ENCODE measurements around the gene PANX3. TPM values are rescaled to one million over a fixed set of nuclear protein-coding genes. Genes with fewer than 3 reads are reported as not detected.
"Not testable (repeated sequence)": the region's sequence is repeated elsewhere in the genome, so short reads cannot be mapped to it uniquely, and the experiment has no call there.

PANX3 gene
- total and polyA plus RNA-seq, 8 donors = not detected

DNA sequence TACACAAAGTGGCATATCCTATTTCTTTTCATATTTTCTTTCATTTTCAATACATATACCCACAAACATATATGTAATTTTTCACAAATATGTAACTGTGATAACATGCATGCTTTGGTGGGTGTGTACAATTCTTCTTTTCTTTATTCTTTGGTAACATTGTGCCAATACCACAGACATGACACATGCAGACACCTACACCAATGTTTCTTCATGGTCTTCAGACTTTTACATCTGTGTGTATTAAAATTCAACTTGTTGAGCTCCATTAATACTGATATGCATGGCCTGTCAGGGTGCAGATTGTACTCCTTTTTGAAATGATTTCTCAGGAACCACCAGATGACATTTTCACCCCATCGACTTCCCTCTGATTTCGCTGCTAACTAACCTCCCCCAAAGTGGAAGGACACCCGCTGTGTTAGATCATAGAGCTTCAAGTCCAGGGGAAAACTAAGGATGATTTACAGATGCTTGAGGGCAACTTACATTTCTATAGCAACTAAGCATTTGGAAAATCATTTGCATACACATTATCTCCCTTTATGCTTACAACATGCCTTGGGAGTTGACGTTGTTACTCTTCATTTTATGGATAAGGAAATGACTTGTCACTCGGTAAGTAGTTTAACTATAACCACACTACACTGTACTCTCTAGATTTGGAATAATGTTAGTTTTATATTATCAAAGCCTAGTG is 10.5 kb upstream of the PANX3 start:
- TF ChIP-seq, protein P1, sequence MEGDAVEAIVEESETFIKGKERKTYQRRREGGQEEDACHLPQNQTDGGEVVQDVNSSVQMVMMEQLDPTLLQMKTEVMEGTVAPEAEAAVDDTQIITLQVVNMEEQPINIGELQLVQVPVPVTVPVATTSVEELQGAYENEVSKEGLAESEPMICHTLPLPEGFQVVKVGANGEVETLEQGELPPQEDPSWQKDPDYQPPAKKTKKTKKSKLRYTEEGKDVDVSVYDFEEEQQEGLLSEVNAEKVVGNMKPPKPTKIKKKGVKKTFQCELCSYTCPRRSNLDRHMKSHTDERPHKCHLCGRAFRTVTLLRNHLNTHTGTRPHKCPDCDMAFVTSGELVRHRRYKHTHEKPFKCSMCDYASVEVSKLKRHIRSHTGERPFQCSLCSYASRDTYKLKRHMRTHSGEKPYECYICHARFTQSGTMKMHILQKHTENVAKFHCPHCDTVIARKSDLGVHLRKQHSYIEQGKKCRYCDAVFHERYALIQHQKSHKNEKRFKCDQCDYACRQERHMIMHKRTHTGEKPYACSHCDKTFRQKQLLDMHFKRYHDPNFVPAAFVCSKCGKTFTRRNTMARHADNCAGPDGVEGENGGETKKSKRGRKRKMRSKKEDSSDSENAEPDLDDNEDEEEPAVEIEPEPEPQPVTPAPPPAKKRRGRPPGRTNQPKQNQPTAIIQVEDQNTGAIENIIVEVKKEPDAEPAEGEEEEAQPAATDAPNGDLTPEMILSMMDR (IDR thresholded peaks at IDR 0.05) = no peak
- ATAC-seq (no peak), DNase-seq (no peak), FAIRE-seq (no peak)
- no peaks in the 10 kb centered on the region for H3K36me3 ChIP-seq
- 52 to 60% methylated on average over 5 of the region's 5 CpGs for WGBS, 2 donors
- H3K4me1 ChIP-seq = no peaks in the 10 kb centered on the region
- H3K27ac ChIP-seq = no peak overlapping the region
- intact Hi-C loops (cut with DNase I) = no loop called here
- H3K9me3 ChIP-seq = no peaks in the 10 kb centered on the region
- H3K4me3 ChIP-seq = no peak overlapping the region
- no peaks in the 10 kb centered on the region for H3K27me3 ChIP-seq

DNA sequence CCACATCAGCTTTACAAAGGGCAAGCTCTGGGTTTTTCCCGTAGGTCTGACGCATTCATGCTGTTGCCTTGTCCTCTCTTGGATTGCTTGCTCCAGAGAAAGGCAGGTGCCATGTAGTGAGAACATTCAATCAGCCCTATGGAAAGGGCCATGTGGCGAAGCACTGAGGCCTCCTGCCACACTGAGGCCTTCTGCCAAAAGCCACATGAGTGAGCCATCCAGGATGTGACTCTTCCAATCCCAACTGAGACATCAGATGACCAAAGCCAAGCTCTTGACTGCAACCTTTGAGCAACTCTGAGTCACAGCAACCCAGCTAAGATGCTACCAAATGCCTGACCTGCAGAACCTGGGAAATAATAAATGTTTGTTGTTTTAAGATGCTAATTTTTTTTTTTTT is 9.0 kb upstream of the PANX3 start:
- Histone ChIP-seq H3K36me3 (no peaks in the 10 kb centered on the region), H3K27me3 (no peaks in the 10 kb centered on the region), H3K9me3 (no peaks in the 10 kb centered on the region), H3K27ac (no peak overlapping the region), H3K4me3 (no peak overlapping the region), H3K4me1 (no peaks in the 10 kb centered on the region)
- ATAC-seq (no peak), FAIRE-seq (no peak), DNase-seq (no peak)
- intact Hi-C loops (cut with DNase I) = no loop called here
- TF ChIP-seq, protein P1 (IDR thresholded peaks at IDR 0.05) = no peak
- WGBS, 2 donors = 77 to 83% methylated on average over 3 of the region's 3 CpGs

DNA sequence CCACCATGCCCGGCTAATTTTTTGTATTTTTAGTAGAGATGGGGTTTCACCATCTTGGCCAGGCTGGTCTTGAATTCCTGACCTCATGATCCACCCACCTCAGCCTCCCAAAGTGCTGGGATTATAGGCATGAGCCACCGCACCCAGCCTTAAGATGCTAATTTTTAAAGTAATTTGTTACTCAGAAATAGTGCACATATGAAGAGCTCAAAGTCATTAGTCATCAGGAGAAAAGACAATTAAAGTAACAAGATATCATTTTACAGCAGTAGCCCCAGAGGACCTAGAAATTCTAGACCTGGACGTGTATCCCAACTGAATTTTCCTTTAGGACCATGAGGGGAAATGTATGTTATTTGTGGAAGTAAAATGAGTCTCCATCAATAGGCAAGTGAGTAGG is 8.5 kb upstream of the PANX3 start:
- WGBS, 2 donors = 65 to 68% methylated on average over 3 of the region's 3 CpGs
- H3K27me3 ChIP-seq; H3K36me3 ChIP-seq; ATAC-seq; H3K4me3 ChIP-seq; DNase-seq; H3K27ac ChIP-seq; H3K4me1 ChIP-seq; FAIRE-seq; intact Hi-C loops (cut with DNase I); H3K9me3 ChIP-seq: not testable (repeated sequence)

DNA sequence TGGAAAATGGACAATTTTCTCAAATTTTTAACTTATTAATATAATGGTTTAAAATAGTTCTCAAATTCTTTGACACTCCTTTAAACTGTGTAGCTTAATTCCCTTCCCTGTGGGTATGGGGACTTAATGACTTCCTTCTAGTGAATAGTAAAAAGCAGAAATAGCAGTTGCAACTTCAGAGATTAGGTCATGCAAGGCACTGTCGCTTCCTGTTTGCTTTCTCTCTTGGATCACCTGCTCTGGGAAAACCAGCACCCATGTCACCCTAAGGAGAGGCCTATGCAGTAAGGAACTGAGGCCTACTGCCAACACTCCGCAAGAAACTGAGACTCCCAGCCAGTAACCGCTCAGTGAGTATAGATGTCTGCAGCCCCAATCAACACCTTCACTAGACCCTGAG is 5.5 kb upstream of the PANX3 start:
- WGBS, 2 donors = 78 to 81% methylated on average over 3 of the region's 3 CpGs
- FAIRE-seq = no peak
- Histone ChIP-seq H3K4me1 (no peaks in the 10 kb centered on the region), H3K4me3 (no peak overlapping the region), H3K27ac (no peak overlapping the region), H3K27me3 (no peaks in the 10 kb centered on the region), H3K36me3 (no peaks in the 10 kb centered on the region), H3K9me3 (no peaks in the 10 kb centered on the region)
- peak in 2 of 4 donors; percentile 27 to 72 for ATAC-seq
- DNase-seq = no peak
- TF ChIP-seq, protein P1 (IDR thresholded peaks at IDR 0.05) = no peak
- intact Hi-C loops (cut with DNase I) = no loop called here

DNA sequence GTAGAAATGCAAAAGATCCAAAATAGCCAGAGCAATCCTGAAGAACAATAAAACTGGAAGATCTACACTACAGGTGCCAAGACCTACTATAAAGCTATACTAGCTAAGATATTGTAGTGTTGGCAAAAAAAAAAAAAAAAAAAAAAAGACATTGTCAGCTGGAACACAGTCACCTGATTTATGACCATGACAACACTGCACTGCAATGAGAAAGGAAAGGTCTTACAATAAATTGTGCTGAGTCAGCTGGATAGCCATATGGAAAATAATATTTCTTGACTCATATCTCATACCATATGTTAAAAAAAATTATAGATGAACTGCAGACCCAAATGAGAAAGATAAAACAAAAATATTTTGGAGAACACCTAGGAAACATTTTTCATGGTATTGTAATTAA is 3.1 kb upstream of the PANX3 start:
- no peaks in the 10 kb centered on the region for H3K36me3 ChIP-seq
- no peaks in the 10 kb centered on the region for H3K4me1 ChIP-seq
- ATAC-seq = no peak
- TF ChIP-seq, protein P1 (IDR thresholded peaks at IDR 0.05) = no peak
- H3K27ac ChIP-seq = no peak overlapping the region
- no peaks in the 10 kb centered on the region for H3K27me3 ChIP-seq
- no peak for DNase-seq
- no peak for FAIRE-seq
- intact Hi-C loops (cut with DNase I) = no loop called here
- no peaks in the 10 kb centered on the region for H3K9me3 ChIP-seq
- no peak overlapping the region for H3K4me3 ChIP-seq

Measured in pancreas (tissue), 10 donors.